Measurements from ENCODE around the gene AHDC1. TPM values are rescaled to one million over a fixed set of nuclear protein-coding genes. Genes with fewer than 3 reads are reported as not detected.

The AHDC1 gene
- polyA plus RNA-seq, 2 of the 4 experiments (the other 2 are of a cell fraction) = 1.3 to 11.5 TPM

DNA sequence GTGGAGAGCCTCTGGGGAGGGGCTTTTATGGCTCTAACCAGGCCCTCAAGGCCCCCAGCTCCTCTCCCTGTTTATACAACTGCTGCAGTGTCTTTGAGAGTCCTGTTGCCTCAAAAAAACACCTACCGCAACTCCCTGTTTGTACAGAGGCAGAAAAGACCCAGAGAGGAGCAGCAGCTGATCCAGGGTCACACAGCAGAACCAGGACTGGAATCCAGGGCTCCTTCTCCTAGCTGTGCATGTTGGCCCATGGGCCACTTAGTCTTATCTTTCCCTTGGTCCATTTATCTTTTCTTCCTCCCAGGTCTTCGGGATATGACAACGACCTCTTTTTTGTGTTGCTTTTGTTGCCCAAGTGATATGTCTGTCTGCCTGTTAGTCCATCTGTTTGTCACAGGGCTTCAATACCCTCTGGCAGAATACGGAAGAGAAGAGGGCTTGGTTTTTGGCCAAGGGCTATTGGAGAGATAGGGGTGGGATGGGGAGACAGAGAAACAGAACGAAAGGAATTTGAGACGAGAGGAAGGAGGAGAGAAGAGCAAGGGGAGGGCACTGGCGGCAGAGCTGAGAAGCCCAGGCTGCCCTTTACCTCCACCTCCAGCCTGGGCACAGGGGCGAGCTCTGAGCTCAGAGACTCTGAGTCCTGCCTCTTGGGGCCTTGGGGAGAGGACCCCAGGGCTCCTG is 80.5 kb downstream of the AHDC1 start:
- POLR2A ChIA-PET = no interaction called here
- FAIRE-seq = no peak
- no peak for DNase-seq (ENCODE audit: low read depth in 1 of 2, low spot score in 1 of 2)
- Histone ChIP-seq H3K9me3 (no peaks in the 10 kb centered on the region), H3K4me2 (no peak overlapping the region), H3K4me3 (no peak overlapping the region), H3K27ac (peak overlapping the region in 1 of 2 experiments; percentile 62; a peak in 4 of 6 replicates), H3K4me1 (peaks cover 17% of the 10 kb centered on the region)
- no peak for TF ChIP-seq KDM5A (IDR thresholded peaks at IDR 0.05)
- TF ChIP-seq FOSL2 (IDR thresholded peaks at IDR 0.05) = no peak
- TF ChIP-seq FOSL2 (CRISPR knock-in tag; IDR thresholded peaks at IDR 0.05) = no peak
- TF ChIP-seq ZFP36 (IDR thresholded peaks at IDR 0.05; ENCODE audit: borderline replicate concordance, partially characterized antibody) = peak; percentile 28
- 87% methylated on average over 8 of the region's 8 CpGs for WGBS (ENCODE audit: missing lambda C conversion rate)
- CTCF ChIA-PET = interaction anchor here (1.1 to 2.1 kb wide), 7 partner anchors 11 to 139 kb away, joined by 3 to 13 read pairs (median 5); no protein-coding TSS in a partner anchor
- ATAC-seq = no peak

DNA sequence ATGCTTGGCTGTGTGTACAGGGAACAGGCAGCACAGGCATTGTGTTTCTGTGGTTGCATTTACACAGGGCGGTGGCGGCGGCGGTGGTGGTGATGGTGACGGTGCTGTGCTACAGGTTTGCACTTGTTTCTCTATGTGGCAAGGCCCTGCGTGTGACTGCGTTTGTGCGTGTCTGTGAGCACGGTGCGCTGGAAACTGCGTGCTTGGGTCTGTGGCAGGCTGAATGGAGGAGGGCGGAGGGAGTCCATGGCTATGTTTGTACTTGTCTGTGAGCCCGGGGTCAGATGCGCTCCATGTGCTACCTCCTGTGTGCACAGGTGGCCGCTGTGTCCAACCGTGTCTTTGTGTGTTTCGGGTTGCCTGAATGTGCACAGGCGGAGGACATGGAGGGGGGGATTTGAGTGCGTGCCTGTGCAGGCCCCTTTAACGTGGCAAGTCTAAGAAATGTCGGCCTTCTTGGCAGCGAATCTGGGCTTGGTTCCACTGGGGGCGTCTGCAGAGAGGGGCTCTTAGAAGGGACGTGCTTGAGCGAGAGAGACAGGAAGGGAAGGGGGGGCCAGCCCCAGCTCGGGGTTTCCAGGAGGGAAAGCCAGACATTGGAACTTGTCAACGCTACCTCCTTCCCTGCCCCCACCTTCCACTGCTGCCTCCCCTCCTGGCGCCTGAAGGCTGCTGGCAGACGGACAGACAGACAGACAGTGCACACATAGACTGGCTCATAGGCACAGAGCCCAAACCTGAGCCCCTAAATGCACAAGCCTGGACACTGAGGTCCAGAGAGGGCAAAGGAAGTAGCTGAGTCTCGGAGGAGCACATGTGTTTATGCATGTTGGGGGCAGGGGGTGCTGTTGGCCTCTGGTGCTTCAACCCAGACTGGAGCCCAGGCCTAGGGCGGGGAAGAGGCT is 81.3 kb downstream of the AHDC1 start:
- 63% methylated on average over 11 of the region's 31 CpGs for WGBS (ENCODE audit: missing lambda C conversion rate)
- DNase-seq (ENCODE audit: low read depth in 1 of 2, low spot score in 1 of 2) (peak in 1 of 2 experiments; percentile 32), ATAC-seq (peak in 1 of 2 experiments; percentile 59; a peak in 3 of 6 replicates), FAIRE-seq (no peak)
- H3K4me2 ChIP-seq = no peak overlapping the region
- ChIA-PET POLR2A (no interaction called here), CTCF (interaction anchor here (0.5 to 2.1 kb wide), 10 partner anchors 11 to 140 kb away, joined by 3 to 13 read pairs (median 4); no protein-coding TSS in a partner anchor)
- no peaks in the 10 kb centered on the region for H3K9me3 ChIP-seq
- peaks cover 17% of the 10 kb centered on the region for H3K4me1 ChIP-seq
- no peak overlapping the region for H3K4me3 ChIP-seq
- peak overlapping the region in 1 of 2 experiments; percentile 62; a peak in 4 of 6 replicates for H3K27ac ChIP-seq
- TF ChIP-seq, protein P1, sequence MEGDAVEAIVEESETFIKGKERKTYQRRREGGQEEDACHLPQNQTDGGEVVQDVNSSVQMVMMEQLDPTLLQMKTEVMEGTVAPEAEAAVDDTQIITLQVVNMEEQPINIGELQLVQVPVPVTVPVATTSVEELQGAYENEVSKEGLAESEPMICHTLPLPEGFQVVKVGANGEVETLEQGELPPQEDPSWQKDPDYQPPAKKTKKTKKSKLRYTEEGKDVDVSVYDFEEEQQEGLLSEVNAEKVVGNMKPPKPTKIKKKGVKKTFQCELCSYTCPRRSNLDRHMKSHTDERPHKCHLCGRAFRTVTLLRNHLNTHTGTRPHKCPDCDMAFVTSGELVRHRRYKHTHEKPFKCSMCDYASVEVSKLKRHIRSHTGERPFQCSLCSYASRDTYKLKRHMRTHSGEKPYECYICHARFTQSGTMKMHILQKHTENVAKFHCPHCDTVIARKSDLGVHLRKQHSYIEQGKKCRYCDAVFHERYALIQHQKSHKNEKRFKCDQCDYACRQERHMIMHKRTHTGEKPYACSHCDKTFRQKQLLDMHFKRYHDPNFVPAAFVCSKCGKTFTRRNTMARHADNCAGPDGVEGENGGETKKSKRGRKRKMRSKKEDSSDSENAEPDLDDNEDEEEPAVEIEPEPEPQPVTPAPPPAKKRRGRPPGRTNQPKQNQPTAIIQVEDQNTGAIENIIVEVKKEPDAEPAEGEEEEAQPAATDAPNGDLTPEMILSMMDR (IDR thresholded peaks at IDR 0.05) = peak; percentile 26; the same call in 2 of the 3 replicates
- no peak for TF ChIP-seq HOXA7 (CRISPR knock-in tag; IDR thresholded peaks at IDR 0.05)
- TF ChIP-seq, protein P2, sequence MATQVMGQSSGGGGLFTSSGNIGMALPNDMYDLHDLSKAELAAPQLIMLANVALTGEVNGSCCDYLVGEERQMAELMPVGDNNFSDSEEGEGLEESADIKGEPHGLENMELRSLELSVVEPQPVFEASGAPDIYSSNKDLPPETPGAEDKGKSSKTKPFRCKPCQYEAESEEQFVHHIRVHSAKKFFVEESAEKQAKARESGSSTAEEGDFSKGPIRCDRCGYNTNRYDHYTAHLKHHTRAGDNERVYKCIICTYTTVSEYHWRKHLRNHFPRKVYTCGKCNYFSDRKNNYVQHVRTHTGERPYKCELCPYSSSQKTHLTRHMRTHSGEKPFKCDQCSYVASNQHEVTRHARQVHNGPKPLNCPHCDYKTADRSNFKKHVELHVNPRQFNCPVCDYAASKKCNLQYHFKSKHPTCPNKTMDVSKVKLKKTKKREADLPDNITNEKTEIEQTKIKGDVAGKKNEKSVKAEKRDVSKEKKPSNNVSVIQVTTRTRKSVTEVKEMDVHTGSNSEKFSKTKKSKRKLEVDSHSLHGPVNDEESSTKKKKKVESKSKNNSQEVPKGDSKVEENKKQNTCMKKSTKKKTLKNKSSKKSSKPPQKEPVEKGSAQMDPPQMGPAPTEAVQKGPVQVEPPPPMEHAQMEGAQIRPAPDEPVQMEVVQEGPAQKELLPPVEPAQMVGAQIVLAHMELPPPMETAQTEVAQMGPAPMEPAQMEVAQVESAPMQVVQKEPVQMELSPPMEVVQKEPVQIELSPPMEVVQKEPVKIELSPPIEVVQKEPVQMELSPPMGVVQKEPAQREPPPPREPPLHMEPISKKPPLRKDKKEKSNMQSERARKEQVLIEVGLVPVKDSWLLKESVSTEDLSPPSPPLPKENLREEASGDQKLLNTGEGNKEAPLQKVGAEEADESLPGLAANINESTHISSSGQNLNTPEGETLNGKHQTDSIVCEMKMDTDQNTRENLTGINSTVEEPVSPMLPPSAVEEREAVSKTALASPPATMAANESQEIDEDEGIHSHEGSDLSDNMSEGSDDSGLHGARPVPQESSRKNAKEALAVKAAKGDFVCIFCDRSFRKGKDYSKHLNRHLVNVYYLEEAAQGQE (IDR thresholded peaks at IDR 0.05) = no peak
- TF ChIP-seq SMC3 (IDR thresholded peaks at IDR 0.05) = 0 out of 3 replicates have a peak, but pooled peaks have one; percentile 26
- TF ChIP-seq ZFP36 (IDR thresholded peaks at IDR 0.05; ENCODE audit: borderline replicate concordance, partially characterized antibody) = no peak
- TF ChIP-seq RFX5 (IDR thresholded peaks at IDR 0.05) = no peak
- TF ChIP-seq TFCP2L1 (CRISPR knock-in tag; IDR thresholded peaks at IDR 0.05) = no peak
- TF ChIP-seq, protein P3, sequence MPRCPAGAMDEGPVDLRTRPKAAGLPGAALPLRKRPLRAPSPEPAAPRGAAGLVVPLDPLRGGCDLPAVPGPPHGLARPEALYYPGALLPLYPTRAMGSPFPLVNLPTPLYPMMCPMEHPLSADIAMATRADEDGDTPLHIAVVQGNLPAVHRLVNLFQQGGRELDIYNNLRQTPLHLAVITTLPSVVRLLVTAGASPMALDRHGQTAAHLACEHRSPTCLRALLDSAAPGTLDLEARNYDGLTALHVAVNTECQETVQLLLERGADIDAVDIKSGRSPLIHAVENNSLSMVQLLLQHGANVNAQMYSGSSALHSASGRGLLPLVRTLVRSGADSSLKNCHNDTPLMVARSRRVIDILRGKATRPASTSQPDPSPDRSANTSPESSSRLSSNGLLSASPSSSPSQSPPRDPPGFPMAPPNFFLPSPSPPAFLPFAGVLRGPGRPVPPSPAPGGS (IDR thresholded peaks at IDR 0.05) = no peak
- no peak for TF ChIP-seq RCOR1 (IDR thresholded peaks at IDR 0.05; ENCODE audit: low read depth, low read length)
- TF ChIP-seq JUNB (IDR thresholded peaks at IDR 0.05) = no peak
- no peak for TF ChIP-seq PHF8 (IDR thresholded peaks at IDR 0.05; ENCODE audit: borderline replicate concordance, low read depth)
- no peak for TF ChIP-seq RNF2 (IDR thresholded peaks at IDR 0.05; ENCODE audit: borderline replicate concordance, low read depth)
- TF ChIP-seq, protein P4, sequence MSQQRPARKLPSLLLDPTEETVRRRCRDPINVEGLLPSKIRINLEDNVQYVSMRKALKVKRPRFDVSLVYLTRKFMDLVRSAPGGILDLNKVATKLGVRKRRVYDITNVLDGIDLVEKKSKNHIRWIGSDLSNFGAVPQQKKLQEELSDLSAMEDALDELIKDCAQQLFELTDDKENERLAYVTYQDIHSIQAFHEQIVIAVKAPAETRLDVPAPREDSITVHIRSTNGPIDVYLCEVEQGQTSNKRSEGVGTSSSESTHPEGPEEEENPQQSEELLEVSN (IDR thresholded peaks at IDR 0.05; ENCODE audit: borderline replicate concordance, low read depth) = no peak
- TF ChIP-seq RAD21 (conservative IDR thresholded peaks at IDR 0.05 in 1 of 2, IDR thresholded peaks at IDR 0.05 in 1 of 2) = peak; percentile 42 to 52; a peak in 4 of 5 replicates
- no peak for TF ChIP-seq MYC (IDR thresholded peaks at IDR 0.05; ENCODE audit: borderline replicate concordance, low read length)
- TF ChIP-seq CBX8 (IDR thresholded peaks at IDR 0.05) = no peak
- no peak for TF ChIP-seq ZSCAN20 (CRISPR knock-in tag; IDR thresholded peaks at IDR 0.05)
- TF ChIP-seq CBX2 (IDR thresholded peaks at IDR 0.05; ENCODE audit: borderline replicate concordance, low read depth) = no peak
- TF ChIP-seq, protein P5, sequence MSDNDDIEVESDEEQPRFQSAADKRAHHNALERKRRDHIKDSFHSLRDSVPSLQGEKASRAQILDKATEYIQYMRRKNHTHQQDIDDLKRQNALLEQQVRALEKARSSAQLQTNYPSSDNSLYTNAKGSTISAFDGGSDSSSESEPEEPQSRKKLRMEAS (IDR thresholded peaks at IDR 0.05) = no peak
- TF ChIP-seq, protein P6, sequence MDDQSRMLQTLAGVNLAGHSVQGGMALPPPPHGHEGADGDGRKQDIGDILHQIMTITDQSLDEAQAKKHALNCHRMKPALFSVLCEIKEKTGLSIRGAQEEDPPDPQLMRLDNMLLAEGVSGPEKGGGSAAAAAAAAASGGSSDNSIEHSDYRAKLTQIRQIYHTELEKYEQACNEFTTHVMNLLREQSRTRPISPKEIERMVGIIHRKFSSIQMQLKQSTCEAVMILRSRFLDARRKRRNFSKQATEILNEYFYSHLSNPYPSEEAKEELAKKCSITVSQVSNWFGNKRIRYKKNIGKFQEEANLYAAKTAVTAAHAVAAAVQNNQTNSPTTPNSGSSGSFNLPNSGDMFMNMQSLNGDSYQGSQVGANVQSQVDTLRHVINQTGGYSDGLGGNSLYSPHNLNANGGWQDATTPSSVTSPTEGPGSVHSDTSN (IDR thresholded peaks at IDR 0.05) = no peak
- TF ChIP-seq HDAC2 (IDR thresholded peaks at IDR 0.05) = no peak
- no peak for TF ChIP-seq POLR2A (IDR thresholded peaks at IDR 0.05; ENCODE audit: low read length)
- TF ChIP-seq ESRRA (IDR thresholded peaks at IDR 0.05; ENCODE audit: borderline replicate concordance, low read length) = no peak
- no peak for TF ChIP-seq BHLHE40 (IDR thresholded peaks at IDR 0.05; ENCODE audit: low read depth, low read length)

Measured in A549 (cell line).